GM23338 (cell line): ENCODE data around the gene CELF4. TPM values are rescaled to one million over a fixed set of nuclear protein-coding genes. Genes with fewer than 3 reads are reported as not detected.

Experiments used
- ATAC-seq: fragments of 200-7000 bp; cut with Tn5 transposase; 3 replicates; pipeline ENCODE4 v1.9.1; 2020
- DNase-seq: peaks from one replicate; pipeline ENCODE4 v3.0.0-alpha.2; 2015; ENCODE audit warnings: low spot score
- H2AFZ ChIP-seq: fragments of 200-600 bp; sonication (generic); 2 replicates; pipeline ENCODE4 v1.8.0; 2016; ENCODE audit warnings: antibody characterized with exemption, mild to moderate bottlenecking, moderate library complexity
- H3F3A ChIP-seq: fragments of 200-600 bp; sonication (generic); replicated peaks from 2 replicates; pipeline ENCODE4 v1.8.0; 2017; ENCODE audit warnings: antibody characterized with exemption, mixed run types, low read depth
- H3K27ac ChIP-seq: fragments of 200-600 bp; sonication (generic); 2 replicates; pipeline ENCODE4 v1.6.1; 2016; ENCODE audit warnings: low read depth
- H3K27me3 ChIP-seq: fragments of 200-600 bp; sonication (generic); 2 replicates; pipeline ENCODE4 v1.8.0; 2016; ENCODE audit warnings: mild to moderate bottlenecking, mixed run types, moderate library complexity; ENCODE audit not compliant: insufficient read depth
- H3K36me3 ChIP-seq: fragments of 200-600 bp; sonication (generic); 2 replicates; pipeline ENCODE4 v1.8.0; 2016; ENCODE audit warnings: mild to moderate bottlenecking; ENCODE audit not compliant: insufficient read depth
- H3K4me1 ChIP-seq: fragments of 200-600 bp; sonication (generic); 2 replicates; pipeline ENCODE4 v1.8.0; 2016; ENCODE audit warnings: mild to moderate bottlenecking, moderate library complexity; ENCODE audit not compliant: insufficient read depth
- H3K4me2 ChIP-seq: fragments of 200-600 bp; sonication (generic); 2 replicates; pipeline ENCODE4 v1.7.1; 2017; ENCODE audit warnings: mixed run types
- H3K4me3 ChIP-seq: fragments of 200-600 bp; sonication (generic); 2 replicates; pipeline ENCODE4 v1.6.1; 2016; ENCODE audit warnings: mixed run types
- H3K79me2 ChIP-seq: fragments of 200-600 bp; sonication (generic); replicated peaks from 2 replicates; pipeline ENCODE4 v1.8.0; 2017; ENCODE audit warnings: mild to moderate bottlenecking; ENCODE audit not compliant: insufficient read depth
- H3K9me2 ChIP-seq: fragments of 200-600 bp; sonication (generic); 2 replicates; pipeline ENCODE4 v1.8.0; 2017; ENCODE audit not compliant: insufficient read depth
- H4K20me1 ChIP-seq: fragments of 200-600 bp; sonication (generic); replicated peaks from 2 replicates; pipeline ENCODE4 v1.8.0; 2017; ENCODE audit warnings: mild to moderate bottlenecking; ENCODE audit not compliant: insufficient read depth
- H3K27ac Mint-ChIP-seq: 2 replicates; pipeline ENCODE4 v1.8.0; 2020; ENCODE audit warnings: inconsistent platforms, mild to moderate bottlenecking, moderate library complexity, mixed read lengths
- H3K27me3 Mint-ChIP-seq: 3 replicates; pipeline ENCODE4 v1.8.0; 2022; ENCODE audit warnings: low read depth, mild to moderate bottlenecking, moderate library complexity, mixed read lengths, inconsistent platforms; ENCODE audit not compliant: insufficient read depth, poor library complexity
- H3K36me3 Mint-ChIP-seq: 3 replicates; pipeline ENCODE4 v1.8.0; 2021; ENCODE audit warnings: low read depth, mild to moderate bottlenecking, inconsistent platforms, moderate library complexity, mixed read lengths
- H3K4me1 Mint-ChIP-seq: 3 replicates; pipeline ENCODE4 v1.8.0; 2020; ENCODE audit warnings: mild to moderate bottlenecking, inconsistent platforms, mixed read lengths
- H3K4me3 Mint-ChIP-seq: 3 replicates; pipeline ENCODE4 v1.8.0; 2021; ENCODE audit warnings: moderate library complexity, mild to moderate bottlenecking, inconsistent platforms, mixed read lengths
- H3K9me3 Mint-ChIP-seq: 3 replicates; pipeline ENCODE4 v1.8.0; 2020; ENCODE audit warnings: moderate library complexity, mild to moderate bottlenecking, inconsistent platforms, mixed read lengths
- CREB1 ChIP-seq: fragments of 250-450 bp; sonication (Bioruptor Pico); IDR thresholded peaks from 2 replicates; pipeline ENCODE4 v1.5.0; 2020; ENCODE audit warnings: low read depth, mild to moderate bottlenecking, moderate library complexity
- EZH2 ChIP-seq: fragments of 200-600 bp; sonication (generic); IDR thresholded peaks from one replicate; pipeline ENCODE4 v1.8.0; 2017; ENCODE audit warnings: antibody characterized with exemption, mild to moderate bottlenecking, low read depth; ENCODE audit not compliant: unreplicated experiment
- EZH2phosphoT487 ChIP-seq: fragments of 200-600 bp; sonication (generic); IDR thresholded peaks from one replicate; pipeline ENCODE4 v1.8.1; 2018; ENCODE audit warnings: antibody characterized with exemption; ENCODE audit not compliant: unreplicated experiment
- JUNB ChIP-seq: IDR thresholded peaks from one replicate; pipeline ENCODE4 v1.6.1; 2016; ENCODE audit warnings: antibody characterized with exemption; ENCODE audit not compliant: unreplicated experiment
- NANOG ChIP-seq: IDR thresholded peaks from 2 replicates; pipeline ENCODE4 v1.6.1; 2016; ENCODE audit warnings: antibody characterized with exemption, borderline replicate concordance
- STAT1 ChIP-seq: IDR thresholded peaks from one replicate; pipeline ENCODE4 v1.6.1; 2016; ENCODE audit warnings: antibody characterized with exemption; ENCODE audit not compliant: unreplicated experiment
- ZNF331 ChIP-seq: fragments of 250-450 bp; sonication (Bioruptor Pico); IDR thresholded peaks from 2 replicates; pipeline ENCODE4 v1.5.0; 2020; ENCODE audit warnings: low read depth, mild to moderate bottlenecking, moderate library complexity
- polyA plus RNA-seq: library from polyadenylated mRNA; unstranded; fragments of >200 nt; fragmentation: Nextera tagmentation; extraction: Ambion mirVana; gene quantifications from 2 replicates; pipeline ENCODE4 v1.2.1, GENCODE V29; 2016
- total RNA-seq: library from RNA; depleted of rRNA; stranded (reverse); fragments of >200 nt; shearing (Covaris generic); gene quantifications from 2 replicates; pipeline ENCODE4 v1.2.3, GENCODE V29; 2014
- TF ChIP-seq, protein P1 (sequence below), 2 experiments: fragments of 200-600 bp in 1 of 2; sonication (generic) in 1 of 2; conservative IDR thresholded peaks; 2 replicates each; pipeline versions ENCODE4 v1.5.1 to v1.6.1; 2016 to 2017; ENCODE audit warnings: antibody characterized with exemption in 2 of 2, low read depth in 2 of 2, mild to moderate bottlenecking in 2 of 2, moderate library complexity in 1 of 2
- TF ChIP-seq, protein P2 (sequence below): IDR thresholded peaks from 2 replicates; pipeline ENCODE4 v1.6.1; 2016; ENCODE audit warnings: antibody characterized with exemption
- TF ChIP-seq, protein P3 (sequence below): fragments of 250-450 bp; sonication (Bioruptor Pico); IDR thresholded peaks from 2 replicates; pipeline ENCODE4 v1.5.0; 2020; ENCODE audit warnings: mild to moderate bottlenecking, moderate library complexity
- TF ChIP-seq, protein P4 (sequence below): IDR thresholded peaks from one replicate; pipeline ENCODE4 v1.6.1; 2018; ENCODE audit warnings: antibody characterized with exemption; ENCODE audit not compliant: unreplicated experiment

Gene CELF4
- total and polyA plus RNA-seq, 2 experiments from 2014 or later: 2.6 to 6.7 TPM

DNA sequence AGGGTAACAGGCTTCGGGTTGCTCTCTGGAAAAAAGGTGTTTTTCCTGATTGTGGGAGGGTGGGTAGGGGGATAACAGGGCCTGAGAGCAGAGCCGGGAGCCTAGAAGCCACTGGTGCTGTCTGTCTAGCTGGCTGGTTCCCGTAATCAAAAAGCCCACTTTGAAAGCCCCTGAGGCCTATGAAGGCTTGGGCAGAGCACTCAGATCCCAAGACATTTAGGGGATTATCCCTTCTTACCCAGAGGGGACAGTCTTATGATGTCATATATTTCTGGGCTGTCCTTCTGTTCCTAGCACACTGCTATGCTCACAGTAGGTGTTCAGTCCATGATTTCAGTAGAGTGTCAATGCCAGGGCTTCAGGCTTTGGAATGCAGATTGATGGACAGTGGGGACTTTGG is 45.1 kb downstream of the CELF4 start (continued):
- no peak for TF ChIP-seq NANOG

DNA sequence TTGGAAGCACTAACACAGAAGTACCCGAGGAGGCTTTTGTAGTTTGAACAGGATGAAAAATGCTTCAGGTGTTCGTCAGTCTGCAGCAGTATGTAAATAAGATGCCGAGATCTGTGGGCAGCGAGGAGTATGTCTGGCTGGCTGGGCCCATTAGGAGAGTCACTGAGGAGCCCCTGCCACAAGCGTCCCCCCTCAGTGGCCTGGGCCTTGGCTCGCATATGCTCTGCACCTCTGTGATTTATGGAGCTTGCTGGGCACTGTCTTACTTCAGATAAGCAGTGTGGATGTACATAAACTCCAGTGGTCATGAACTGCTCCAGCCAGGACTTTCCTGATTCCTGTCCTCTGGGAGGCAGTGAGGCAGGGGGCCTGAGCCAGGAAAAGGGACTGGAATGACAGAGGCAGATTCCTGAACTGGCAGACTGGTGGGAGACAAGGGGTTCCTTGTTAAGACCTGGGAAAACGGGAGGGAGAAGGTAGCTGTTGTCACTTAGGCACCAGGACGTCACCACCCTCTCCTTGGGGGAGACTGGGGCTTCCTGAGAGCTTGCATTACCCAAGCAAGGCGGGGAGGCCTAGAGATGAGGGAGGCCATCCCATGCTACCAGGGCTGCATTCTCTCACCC is 46.0 kb downstream of the CELF4 start:
- Histone ChIP-seq H3K79me2 (no peaks in the 10 kb centered on the region), H3K36me3 (no peaks in the 10 kb centered on the region), H3K4me3 (no peak overlapping the region), H4K20me1 (no peaks in the 10 kb centered on the region), H2AFZ (no peak overlapping the region), H3F3A (no peaks in the 10 kb centered on the region), H3K4me2 (no peak overlapping the region), H3K4me1 (no peaks in the 10 kb centered on the region), H3K27me3 (peaks cover 20% of the 10 kb centered on the region), H3K9me2 (no peaks in the 10 kb centered on the region), H3K27ac (no peak overlapping the region)
- DNase-seq: no peak
- no peak for ATAC-seq
- H3K4me3 Mint-ChIP-seq: no peak overlapping the region
- H3K27me3 Mint-ChIP-seq: peaks cover 26% of the 10 kb centered on the region
- H3K9me3 Mint-ChIP-seq: no peaks in the 10 kb centered on the region
- peak overlapping the region; percentile 50; the same call in 1 of the 2 replicates for H3K27ac Mint-ChIP-seq
- H3K36me3 Mint-ChIP-seq: no peaks in the 10 kb centered on the region
- TF ChIP-seq, protein P1, sequence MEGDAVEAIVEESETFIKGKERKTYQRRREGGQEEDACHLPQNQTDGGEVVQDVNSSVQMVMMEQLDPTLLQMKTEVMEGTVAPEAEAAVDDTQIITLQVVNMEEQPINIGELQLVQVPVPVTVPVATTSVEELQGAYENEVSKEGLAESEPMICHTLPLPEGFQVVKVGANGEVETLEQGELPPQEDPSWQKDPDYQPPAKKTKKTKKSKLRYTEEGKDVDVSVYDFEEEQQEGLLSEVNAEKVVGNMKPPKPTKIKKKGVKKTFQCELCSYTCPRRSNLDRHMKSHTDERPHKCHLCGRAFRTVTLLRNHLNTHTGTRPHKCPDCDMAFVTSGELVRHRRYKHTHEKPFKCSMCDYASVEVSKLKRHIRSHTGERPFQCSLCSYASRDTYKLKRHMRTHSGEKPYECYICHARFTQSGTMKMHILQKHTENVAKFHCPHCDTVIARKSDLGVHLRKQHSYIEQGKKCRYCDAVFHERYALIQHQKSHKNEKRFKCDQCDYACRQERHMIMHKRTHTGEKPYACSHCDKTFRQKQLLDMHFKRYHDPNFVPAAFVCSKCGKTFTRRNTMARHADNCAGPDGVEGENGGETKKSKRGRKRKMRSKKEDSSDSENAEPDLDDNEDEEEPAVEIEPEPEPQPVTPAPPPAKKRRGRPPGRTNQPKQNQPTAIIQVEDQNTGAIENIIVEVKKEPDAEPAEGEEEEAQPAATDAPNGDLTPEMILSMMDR (conservative IDR thresholded peaks at IDR 0.05; ENCODE audit: low read depth in 2 of 2): no peak
- TF ChIP-seq, protein P2, sequence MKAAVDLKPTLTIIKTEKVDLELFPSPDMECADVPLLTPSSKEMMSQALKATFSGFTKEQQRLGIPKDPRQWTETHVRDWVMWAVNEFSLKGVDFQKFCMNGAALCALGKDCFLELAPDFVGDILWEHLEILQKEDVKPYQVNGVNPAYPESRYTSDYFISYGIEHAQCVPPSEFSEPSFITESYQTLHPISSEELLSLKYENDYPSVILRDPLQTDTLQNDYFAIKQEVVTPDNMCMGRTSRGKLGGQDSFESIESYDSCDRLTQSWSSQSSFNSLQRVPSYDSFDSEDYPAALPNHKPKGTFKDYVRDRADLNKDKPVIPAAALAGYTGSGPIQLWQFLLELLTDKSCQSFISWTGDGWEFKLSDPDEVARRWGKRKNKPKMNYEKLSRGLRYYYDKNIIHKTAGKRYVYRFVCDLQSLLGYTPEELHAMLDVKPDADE: no peak
- TF ChIP-seq, protein P3, sequence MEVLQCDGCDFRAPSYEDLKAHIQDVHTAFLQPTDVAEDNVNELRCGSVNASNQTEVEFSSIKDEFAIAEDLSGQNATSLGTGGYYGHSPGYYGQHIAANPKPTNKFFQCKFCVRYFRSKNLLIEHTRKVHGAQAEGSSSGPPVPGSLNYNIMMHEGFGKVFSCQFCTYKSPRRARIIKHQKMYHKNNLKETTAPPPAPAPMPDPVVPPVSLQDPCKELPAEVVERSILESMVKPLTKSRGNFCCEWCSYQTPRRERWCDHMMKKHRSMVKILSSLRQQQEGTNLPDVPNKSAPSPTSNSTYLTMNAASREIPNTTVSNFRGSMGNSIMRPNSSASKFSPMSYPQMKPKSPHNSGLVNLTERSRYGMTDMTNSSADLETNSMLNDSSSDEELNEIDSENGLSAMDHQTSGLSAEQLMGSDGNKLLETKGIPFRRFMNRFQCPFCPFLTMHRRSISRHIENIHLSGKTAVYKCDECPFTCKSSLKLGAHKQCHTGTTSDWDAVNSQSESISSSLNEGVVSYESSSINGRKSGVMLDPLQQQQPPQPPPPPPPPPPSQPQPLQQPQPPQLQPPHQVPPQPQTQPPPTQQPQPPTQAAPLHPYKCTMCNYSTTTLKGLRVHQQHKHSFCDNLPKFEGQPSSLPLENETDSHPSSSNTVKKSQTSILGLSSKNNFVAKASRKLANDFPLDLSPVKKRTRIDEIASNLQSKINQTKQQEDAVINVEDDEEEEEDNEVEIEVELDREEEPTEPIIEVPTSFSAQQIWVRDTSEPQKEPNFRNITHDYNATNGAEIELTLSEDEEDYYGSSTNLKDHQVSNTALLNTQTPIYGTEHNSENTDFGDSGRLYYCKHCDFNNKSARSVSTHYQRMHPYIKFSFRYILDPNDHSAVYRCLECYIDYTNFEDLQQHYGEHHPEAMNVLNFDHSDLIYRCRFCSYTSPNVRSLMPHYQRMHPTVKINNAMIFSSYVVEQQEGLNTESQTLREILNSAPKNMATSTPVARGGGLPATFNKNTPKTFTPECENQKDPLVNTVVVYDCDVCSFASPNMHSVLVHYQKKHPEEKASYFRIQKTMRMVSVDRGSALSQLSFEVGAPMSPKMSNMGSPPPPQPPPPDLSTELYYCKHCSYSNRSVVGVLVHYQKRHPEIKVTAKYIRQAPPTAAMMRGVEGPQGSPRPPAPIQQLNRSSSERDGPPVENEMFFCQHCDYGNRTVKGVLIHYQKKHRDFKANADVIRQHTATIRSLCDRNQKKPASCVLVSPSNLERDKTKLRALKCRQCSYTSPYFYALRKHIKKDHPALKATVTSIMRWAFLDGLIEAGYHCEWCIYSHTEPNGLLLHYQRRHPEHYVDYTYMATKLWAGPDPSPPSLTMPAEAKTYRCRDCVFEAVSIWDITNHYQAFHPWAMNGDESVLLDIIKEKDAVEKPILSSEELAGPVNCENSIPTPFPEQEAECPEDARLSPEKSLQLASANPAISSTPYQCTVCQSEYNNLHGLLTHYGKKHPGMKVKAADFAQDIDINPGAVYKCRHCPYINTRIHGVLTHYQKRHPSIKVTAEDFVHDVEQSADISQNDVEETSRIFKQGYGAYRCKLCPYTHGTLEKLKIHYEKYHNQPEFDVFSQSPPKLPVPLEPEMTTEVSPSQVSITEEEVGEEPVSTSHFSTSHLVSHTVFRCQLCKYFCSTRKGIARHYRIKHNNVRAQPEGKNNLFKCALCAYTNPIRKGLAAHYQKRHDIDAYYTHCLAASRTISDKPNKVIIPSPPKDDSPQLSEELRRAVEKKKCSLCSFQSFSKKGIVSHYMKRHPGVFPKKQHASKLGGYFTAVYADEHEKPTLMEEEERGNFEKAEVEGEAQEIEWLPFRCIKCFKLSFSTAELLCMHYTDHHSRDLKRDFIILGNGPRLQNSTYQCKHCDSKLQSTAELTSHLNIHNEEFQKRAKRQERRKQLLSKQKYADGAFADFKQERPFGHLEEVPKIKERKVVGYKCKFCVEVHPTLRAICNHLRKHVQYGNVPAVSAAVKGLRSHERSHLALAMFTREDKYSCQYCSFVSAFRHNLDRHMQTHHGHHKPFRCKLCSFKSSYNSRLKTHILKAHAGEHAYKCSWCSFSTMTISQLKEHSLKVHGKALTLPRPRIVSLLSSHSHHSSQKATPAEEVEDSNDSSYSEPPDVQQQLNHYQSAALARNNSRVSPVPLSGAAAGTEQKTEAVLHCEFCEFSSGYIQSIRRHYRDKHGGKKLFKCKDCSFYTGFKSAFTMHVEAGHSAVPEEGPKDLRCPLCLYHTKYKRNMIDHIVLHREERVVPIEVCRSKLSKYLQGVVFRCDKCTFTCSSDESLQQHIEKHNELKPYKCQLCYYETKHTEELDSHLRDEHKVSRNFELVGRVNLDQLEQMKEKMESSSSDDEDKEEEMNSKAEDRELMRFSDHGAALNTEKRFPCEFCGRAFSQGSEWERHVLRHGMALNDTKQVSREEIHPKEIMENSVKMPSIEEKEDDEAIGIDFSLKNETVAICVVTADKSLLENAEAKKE (CRISPR knock-in tag): no peak
- TF ChIP-seq ZNF331 (CRISPR knock-in tag): no peak
- no peak for TF ChIP-seq STAT1
- no peak for TF ChIP-seq CREB1 (CRISPR knock-in tag)
- TF ChIP-seq JUNB: no peak
- TF ChIP-seq EZH2: no peak
- TF ChIP-seq, protein P4, sequence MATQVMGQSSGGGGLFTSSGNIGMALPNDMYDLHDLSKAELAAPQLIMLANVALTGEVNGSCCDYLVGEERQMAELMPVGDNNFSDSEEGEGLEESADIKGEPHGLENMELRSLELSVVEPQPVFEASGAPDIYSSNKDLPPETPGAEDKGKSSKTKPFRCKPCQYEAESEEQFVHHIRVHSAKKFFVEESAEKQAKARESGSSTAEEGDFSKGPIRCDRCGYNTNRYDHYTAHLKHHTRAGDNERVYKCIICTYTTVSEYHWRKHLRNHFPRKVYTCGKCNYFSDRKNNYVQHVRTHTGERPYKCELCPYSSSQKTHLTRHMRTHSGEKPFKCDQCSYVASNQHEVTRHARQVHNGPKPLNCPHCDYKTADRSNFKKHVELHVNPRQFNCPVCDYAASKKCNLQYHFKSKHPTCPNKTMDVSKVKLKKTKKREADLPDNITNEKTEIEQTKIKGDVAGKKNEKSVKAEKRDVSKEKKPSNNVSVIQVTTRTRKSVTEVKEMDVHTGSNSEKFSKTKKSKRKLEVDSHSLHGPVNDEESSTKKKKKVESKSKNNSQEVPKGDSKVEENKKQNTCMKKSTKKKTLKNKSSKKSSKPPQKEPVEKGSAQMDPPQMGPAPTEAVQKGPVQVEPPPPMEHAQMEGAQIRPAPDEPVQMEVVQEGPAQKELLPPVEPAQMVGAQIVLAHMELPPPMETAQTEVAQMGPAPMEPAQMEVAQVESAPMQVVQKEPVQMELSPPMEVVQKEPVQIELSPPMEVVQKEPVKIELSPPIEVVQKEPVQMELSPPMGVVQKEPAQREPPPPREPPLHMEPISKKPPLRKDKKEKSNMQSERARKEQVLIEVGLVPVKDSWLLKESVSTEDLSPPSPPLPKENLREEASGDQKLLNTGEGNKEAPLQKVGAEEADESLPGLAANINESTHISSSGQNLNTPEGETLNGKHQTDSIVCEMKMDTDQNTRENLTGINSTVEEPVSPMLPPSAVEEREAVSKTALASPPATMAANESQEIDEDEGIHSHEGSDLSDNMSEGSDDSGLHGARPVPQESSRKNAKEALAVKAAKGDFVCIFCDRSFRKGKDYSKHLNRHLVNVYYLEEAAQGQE: no peak
- no peak for TF ChIP-seq EZH2phosphoT487
- peaks cover 14% of the 10 kb centered on the region for H3K4me1 Mint-ChIP-seq
